Measurements from ENCODE around the gene MAGEA4.

MAGEA4 gene

DNA sequence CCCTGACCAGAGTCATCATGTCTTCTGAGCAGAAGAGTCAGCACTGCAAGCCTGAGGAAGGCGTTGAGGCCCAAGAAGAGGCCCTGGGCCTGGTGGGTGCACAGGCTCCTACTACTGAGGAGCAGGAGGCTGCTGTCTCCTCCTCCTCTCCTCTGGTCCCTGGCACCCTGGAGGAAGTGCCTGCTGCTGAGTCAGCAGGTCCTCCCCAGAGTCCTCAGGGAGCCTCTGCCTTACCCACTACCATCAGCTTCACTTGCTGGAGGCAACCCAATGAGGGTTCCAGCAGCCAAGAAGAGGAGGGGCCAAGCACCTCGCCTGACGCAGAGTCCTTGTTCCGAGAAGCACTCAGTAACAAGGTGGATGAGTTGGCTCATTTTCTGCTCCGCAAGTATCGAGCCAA lies 11.0 kb downstream of the MAGEA4 start:
- DNase-seq (ENCODE audit: low read depth): no peak

DNA sequence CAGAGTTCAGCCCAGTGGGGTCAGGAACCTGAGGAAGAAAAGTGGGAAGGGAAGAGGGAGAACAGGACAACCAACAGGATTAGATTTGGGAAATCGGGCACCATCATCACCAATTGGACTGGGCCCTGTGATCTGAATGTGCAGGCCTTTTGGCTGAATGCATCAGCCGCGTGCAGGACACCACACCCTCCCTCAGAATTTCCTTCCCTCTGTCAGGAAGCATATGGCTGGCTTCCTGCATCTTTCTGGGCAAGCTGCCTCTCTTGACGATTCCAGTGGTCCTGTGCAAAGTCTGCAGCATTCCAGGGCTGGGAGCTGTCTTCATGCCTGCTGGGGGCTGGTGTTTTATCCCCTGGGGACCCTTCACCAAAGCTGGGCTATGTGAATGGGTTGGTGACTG lies 16.4 kb downstream of the MAGEA4 start:
- no peak for DNase-seq (ENCODE audit: low read depth)

DNA sequence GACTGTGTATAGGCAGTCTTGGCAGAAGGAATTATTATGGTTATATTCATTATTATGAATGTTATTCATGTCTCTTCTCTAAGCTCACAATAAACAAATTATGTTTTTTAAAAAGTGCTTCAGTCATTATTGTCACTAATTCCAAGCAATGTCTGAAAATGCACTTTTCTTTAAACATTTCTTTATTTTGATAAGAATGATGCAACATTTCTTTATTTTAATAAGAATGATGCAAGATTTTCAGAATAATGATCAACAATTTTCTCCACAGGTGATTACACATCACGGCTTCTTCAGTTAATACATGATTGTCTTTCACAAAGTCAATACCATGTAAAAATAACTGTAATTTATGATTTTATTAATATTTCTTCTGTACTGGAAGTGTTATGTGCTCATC lies 22.7 kb downstream of the MAGEA4 start:
- DNase-seq (ENCODE audit: low read depth): no peak

DNA sequence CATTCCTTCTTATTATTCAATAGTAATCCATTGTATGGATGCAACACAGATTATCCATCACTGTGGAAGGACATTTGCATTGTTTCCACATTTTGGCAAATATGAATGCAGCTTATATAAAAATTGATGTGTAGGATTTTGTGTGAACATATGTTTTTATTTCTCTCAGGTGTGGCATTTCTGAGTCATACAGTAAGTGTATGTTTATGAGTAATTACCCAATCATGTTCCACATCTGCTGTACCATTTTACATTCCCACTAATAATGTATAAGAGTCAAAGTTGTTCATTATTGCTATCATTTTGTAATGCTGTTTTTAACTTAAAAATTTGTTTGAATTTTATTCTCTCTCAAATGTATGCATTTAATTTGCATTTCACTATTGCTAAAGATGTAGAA lies 25.5 kb downstream of the MAGEA4 start:
- DNase-seq (ENCODE audit: low read depth): no peak

DNA sequence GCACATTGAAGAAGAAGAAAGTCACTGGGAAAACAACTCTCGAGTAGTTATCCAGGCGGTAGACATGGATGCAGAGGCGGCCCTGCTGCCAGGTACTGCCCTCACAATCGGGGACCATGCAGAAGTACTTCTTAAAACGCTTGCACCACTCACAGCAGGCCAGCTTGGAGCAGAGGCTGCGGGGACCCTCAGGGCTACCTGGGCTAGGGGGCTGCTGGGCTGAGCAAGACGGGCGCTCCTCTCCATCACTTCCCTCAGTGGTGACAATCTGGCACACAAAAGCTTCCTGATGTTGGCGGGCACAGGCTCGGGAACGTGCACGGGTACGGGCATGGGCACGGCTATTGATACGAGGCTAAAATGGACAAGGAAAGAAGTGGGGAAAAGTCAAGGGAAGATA lies 42.0 kb downstream of the MAGEA4 start:
- no peak for DNase-seq (ENCODE audit: low read depth)

DNA sequence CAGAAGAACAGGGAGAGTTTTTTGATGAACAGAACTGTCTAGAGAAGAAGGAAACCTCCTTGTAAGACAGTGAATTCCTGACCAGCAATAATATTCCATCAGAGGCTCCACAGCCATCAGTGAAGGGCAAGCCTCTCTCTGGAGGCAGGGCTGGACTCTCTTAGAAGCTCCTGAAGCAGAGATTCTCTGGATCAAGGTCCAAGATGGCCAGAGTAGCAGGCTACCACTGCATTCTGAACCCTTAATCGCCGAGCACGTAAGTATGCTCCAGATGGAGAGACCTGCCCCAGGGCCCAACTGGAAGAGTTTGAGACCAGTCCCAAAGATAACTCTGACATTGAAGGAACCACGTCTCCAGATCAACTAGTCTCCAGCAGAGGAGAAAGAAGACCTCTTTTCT lies 45.4 kb downstream of the MAGEA4 start:
- DNase-seq (ENCODE audit: low read depth): no peak

DNA sequence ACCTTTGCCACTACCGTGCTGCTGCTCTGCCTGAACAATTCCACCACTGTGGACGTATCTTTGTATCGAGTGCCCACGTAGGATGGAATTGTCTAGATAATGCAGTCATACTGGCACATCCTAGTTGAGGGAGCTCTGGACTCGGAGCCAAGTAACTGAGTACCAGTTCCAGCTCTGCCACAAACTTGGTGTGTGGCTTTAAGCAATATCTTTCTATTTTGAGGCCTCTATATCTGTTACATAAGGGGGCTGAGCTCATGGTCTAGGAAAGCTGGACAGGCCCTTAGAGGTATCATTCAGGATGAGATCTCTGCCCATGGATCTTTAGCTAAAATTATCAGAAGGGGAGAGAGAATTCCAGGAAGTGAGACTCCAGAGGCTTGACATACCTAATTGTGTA lies 49.3 kb downstream of the MAGEA4 start:
- no peak for DNase-seq (ENCODE audit: low read depth)

DNA sequence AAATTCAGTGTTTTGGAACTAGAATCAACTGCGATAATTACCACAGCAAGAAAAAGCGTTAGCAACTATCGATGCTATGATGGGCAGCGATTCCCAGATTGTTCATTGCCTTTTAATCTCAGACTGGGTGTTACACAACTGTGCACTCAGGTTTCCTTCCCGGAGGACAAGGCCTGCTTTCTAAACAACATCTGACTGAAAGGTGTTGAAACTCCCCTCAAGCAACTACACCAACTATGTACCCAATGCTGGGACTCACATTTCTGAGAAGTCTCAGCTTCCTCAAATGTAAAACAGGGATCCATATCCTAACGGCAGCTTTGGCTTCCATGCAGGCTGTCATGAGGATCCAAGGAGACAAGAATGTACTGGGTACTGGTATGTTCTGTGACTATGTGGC lies 53.5 kb downstream of the MAGEA4 start:
- no peak for DNase-seq (ENCODE audit: low read depth)

DNA sequence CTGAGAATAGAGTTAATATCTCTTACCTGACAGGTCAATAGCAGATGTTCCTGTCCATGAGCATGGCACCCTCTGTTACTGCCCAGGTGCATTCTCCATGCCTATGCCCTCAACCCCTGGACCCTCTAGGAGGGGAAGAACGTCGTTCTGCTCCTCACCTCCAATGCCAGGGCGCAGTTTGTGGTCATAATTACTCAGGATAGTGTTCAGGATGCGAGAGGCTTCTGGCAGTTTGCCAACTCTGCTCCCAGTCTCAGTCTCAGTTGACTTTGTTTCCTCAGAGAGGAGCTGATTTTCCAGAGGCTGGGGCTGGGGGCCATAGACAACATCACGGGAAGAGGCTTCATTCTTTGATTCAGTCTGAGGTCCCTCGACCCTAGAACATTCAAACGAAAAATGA lies 57.3 kb downstream of the MAGEA4 start:
- DNase-seq (ENCODE audit: low read depth): no peak

DNA sequence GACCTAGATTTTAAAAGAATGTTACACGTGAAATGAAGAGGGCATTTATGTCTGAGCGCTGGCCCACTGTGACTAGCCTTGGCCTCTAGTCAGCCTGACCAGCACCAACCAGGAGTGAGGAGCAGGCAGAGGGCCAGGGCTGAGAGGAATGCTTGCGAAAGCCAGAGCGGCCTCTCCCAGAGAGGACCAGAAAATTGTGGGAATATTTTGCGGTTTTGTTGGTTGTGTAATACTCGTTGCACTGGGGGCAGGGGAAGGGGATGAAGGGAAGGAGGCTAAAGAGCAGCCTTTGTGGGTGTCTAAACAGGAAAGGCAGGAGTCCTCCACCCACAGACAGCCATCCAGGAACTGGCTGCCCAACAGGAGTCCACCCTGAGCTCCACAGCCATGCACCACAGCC lies 58.0 kb downstream of the MAGEA4 start:
- peak; percentile 79 for DNase-seq (ENCODE audit: low read depth)

DNA sequence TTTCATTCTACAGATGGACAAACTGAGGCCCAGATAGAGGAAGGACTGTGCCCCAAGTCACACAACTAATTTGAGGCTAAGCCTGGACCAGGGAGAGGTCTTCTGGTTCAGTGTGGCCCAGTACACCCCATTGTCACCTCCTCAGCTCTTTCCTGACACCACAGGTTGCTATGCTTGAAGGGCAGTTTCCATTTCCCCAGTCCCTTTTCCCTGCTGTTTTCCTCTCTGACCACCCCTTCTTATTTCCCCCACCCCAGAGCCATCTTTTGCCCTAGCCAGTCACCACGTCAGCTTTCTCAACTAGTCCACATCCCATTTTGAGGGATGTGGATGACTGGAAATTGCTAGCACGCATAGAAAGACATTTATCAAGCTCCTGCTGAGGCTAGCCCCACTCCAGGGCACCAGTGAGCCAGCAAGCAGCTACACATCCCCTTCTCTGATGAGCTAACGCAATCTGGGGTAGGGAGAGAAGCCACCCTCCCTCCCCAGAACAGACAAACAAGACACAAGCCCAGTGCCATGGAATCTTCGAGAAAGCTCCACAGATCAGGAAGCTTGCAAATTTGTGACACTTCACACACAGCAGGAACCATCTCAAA lies 60.5 kb downstream of the MAGEA4 start:
- DNase-seq (ENCODE audit: low read depth): no peak

DNA sequence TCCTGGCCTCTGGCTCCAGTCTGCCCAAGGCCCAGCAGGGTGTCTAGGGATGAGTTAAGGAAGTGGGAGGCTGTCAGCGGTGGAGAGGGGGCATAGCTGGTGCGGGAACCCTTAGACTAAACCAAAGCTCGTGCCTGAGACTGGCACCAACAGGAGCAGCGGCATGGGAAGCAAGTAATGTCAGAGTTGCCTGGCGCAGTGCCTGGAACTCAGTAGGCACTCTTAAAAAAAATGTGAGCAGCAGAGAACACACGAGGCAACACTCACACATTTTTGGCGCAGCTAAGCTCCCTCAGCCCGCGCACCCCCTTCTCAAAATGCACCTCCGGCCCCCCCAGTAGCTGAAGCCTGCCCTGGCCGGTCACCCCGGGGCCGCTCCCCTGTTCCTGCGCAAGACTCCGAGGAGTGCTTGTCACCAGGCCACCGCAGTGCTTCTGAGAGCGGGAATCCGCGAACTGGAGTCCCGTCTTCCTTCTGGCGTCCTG lies 61.2 kb downstream of the MAGEA4 start:
- no peak for DNase-seq (ENCODE audit: low read depth)
